Cardiac muscle cell (in vitro differentiated cells and primary cell): ENCODE data around the gene POU3F1. TPM values are rescaled to one million over a fixed set of nuclear protein-coding genes. Genes with fewer than 3 reads are reported as not detected.

Experiments
- DNase-seq, 2 donors: peaks; one replicate each; pipeline versions ENCODE4 v3.0.0 to v3.0.0-alpha.2; 2010 to 2017; ENCODE audit warnings: low read depth in 1 of 2, low spot score in 1 of 2
- H3K27ac ChIP-seq: fragments of 200-600 bp; sonication (generic); 2 replicates; pipeline ENCODE4 v1.5.1; 2016
- H3K27me3 ChIP-seq: fragments of 200-600 bp; sonication (generic); 2 replicates; pipeline ENCODE4 v1.6.0; 2016; ENCODE audit warnings: control low read depth
- H3K36me3 ChIP-seq: fragments of 200-600 bp; sonication (generic); 2 replicates; pipeline ENCODE4 v1.5.1; 2016; ENCODE audit warnings: control low read depth
- H3K4me1 ChIP-seq: fragments of 200-600 bp; sonication (generic); 2 replicates; pipeline ENCODE4 v1.8.1; 2017; ENCODE audit warnings: low read depth, mild to moderate bottlenecking, mixed run types
- H3K4me3 ChIP-seq: fragments of 200-600 bp; sonication (generic); 2 replicates; pipeline ENCODE4 v1.5.1; 2016; ENCODE audit warnings: mild to moderate bottlenecking
- H3K9me3 ChIP-seq: fragments of 200-600 bp; sonication (generic); 2 replicates; pipeline ENCODE4 v1.5.1; 2017; ENCODE audit warnings: low read depth, mild to moderate bottlenecking, control low read depth
- CTCF ChIP-seq: IDR thresholded peaks from 2 replicates; pipeline ENCODE4 v1.5.1; 2012; ENCODE audit warnings: low read depth, mild to moderate bottlenecking, low read length
- polyA plus RNA-seq: library from polyadenylated mRNA; unstranded; fragments of >200 nt; fragmentation: Nextera tagmentation; extraction: Ambion mirVana; gene quantifications from 2 replicates; pipeline ENCODE4 v1.2.1, GENCODE V29; 2016
- total RNA-seq: library from RNA; depleted of rRNA; stranded (reverse); fragments of >200 nt; gene quantifications from 2 replicates; pipeline ENCODE4 v1.2.3, GENCODE V29; 2016

POU3F1 gene
- total and polyA plus RNA-seq, 2 experiments from 2014 or later = 0.07 to 0.30 TPM

GRCh38 chr1:38021969-38022368, 24.6 kb downstream of the POU3F1 start:
- H3K36me3 ChIP-seq = peaks cover 71% of the 10 kb centered on the region
- no peak for DNase-seq
- no peaks in the 10 kb centered on the region for H3K4me1 ChIP-seq
- TF ChIP-seq CTCF = no peak
- no peak overlapping the region for H3K4me3 ChIP-seq
- H3K27me3 ChIP-seq = no peaks in the 10 kb centered on the region
- H3K9me3 ChIP-seq = no peaks in the 10 kb centered on the region
- H3K27ac ChIP-seq = no peak overlapping the region

- peaks cover 72% of the 10 kb centered on the region for H3K36me3 ChIP-seq
These were observed 26.2 kb downstream of the POU3F1 start for GRCh38 chr1:38020396-38020795.

GRCh38 chr1:38018864-38019343, 27.7 kb downstream of the POU3F1 start:
- H3K27ac ChIP-seq = no peak overlapping the region
- no peak overlapping the region for H3K4me3 ChIP-seq
- H3K36me3 ChIP-seq = peaks cover 61% of the 10 kb centered on the region
- H3K4me1 ChIP-seq = no peaks in the 10 kb centered on the region
- H3K27me3 ChIP-seq = no peaks in the 10 kb centered on the region
- peak; percentile 74 for TF ChIP-seq CTCF
- DNase-seq = peak; percentile 26 to 65
- H3K9me3 ChIP-seq = no peaks in the 10 kb centered on the region

More at GRCh38 chr1:38020396-38020795, 26.2 kb downstream of the POU3F1 start:
- Histone ChIP-seq H3K4me3 (no peak overlapping the region), H3K4me1 (no peaks in the 10 kb centered on the region), H3K27ac (no peak overlapping the region), H3K27me3 (no peaks in the 10 kb centered on the region), H3K9me3 (no peaks in the 10 kb centered on the region)
- no peak for TF ChIP-seq CTCF
- DNase-seq = no peak

- Histone ChIP-seq H3K27ac (peak overlapping the region; percentile 82), H3K36me3 (peaks cover 41% of the 10 kb centered on the region), H3K27me3 (no peaks in the 10 kb centered on the region), H3K9me3 (no peaks in the 10 kb centered on the region), H3K4me1 (peaks cover 4% of the 10 kb centered on the region), H3K4me3 (no peak overlapping the region)
- peak in 1 of 2 donors; percentile 82 for DNase-seq
- TF ChIP-seq CTCF = peak; percentile 3
These were observed 30.4 kb downstream of the POU3F1 start for GRCh38 chr1:38015978-38016725.

GRCh38 chr1:38014724-38015424, 31.7 kb downstream of the POU3F1 start:
- no peaks in the 10 kb centered on the region for H3K9me3 ChIP-seq
- H3K36me3 ChIP-seq = peaks cover 31% of the 10 kb centered on the region
- H3K4me1 ChIP-seq = peaks cover 4% of the 10 kb centered on the region
- no peak for DNase-seq
- no peak for TF ChIP-seq CTCF
- H3K27me3 ChIP-seq = no peaks in the 10 kb centered on the region
- H3K4me3 ChIP-seq = no peak overlapping the region
- H3K27ac ChIP-seq = peak overlapping the region; percentile 82
